HG02623 (cell line): ENCODE data around the gene SERPINB10.

Experiments used
- ATAC-seq: cut with Tn5 transposase; IDR thresholded peaks from one replicate; pipeline ENCODE4 v1.9.1; 2021; ENCODE audit warnings: moderate library complexity; ENCODE audit not compliant: unreplicated experiment

Gene SERPINB10

DNA sequence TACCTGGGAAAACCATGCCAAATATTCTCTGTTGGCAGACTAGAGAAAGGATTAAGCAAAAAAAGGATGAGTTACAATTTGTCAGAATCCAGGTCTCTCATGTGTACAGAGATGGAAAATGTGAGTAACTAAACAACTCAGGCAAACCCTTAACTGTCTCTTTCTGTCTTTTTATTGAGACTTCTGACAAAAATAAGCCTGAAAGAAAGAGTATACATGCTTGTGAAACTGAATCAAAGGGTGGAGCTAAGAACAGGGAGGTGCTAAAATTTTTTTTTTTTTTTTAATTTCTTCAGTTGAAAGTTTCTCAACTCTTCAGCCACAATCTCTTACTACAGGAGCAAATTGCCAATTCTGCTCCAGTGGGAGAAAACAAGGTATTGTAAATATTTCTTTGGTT lies at the start of gene SERPINB10:
Gene SERPINB10, plus strand, starts transcription at position 295 of the 400 bp plus-strand sequence. CDS start 7,553 bp downstream, outside the sequence.
- ATAC-seq, result peak; percentile 67

GRCh38 chr18:63858456-63858855 lies 49.3 kb upstream of the SERPINB10 start:
- ATAC-seq, result no peak

DNA sequence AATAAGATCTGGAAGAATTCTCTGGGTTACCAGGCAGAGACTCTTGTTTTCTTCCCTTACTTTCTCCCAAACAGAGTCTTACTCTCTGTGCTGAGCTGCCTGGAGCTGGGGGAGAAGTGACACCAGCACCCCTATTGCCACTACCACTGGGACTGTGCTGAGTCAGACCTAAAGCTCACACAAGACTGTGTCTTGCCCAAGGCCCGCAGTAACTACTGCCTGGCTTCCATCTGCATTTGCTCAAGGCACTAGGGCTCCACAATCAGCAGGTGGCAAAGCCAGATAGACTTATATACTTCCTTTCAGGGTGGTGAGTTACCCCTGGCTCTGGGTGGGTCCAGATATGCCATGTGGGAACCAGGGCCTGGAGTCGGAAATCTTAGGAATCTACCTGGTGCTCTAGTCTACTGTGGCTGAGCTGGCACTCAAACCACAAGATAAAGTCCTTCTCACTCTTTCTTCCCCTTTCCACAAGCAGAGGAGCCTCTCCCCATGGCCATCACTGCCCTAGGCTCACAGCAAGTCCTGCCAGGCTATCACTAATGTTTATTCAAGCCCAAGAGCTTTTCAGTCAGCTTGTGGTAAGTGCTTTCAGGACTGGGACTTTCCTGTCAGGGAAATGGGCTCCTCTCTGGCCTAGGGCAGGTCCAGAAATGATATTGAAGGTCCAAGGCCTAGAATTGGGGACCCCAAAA lies 47.8 kb upstream of the SERPINB10 start:
- no peak for ATAC-seq

- no peak for ATAC-seq
Observed at GRCh38 chr18:63860531-63860930, 47.2 kb upstream of the SERPINB10 start.

DNA sequence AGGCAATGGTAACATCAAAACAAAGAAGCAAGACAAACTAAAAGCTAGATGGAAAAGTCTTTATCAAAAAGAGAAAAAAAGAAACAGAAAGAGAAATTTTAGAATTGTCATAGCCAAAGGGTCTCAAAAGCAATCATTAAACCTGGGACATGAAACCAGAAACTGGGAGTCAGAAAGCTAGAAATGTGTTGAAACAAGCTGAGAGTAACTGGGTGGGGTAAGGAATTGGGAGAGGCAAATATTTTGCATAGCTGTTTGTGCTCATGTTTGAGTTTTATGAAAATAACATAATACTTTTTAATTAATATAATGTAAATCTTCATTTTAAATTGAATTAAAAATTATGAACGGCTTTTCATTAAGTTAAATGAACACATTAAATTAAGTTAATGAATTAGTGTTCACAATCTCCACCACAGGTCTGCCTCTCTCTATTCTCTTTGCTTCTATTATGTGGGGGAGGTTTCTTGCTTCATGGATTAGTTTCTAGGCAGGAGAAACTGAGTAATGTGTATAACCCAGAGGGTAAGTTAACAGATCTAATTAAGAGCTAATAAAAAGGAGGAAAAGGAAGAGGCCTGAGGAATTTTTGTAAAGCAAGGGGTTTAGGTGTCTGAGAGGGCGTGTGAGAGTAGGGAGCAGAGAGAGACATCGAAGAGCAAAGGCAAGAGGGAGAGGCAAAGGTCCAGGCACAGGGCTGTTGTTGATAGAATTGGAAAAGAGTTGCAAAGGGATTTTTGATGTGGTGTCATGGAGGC lies 40.2 kb upstream of the SERPINB10 start:
- no peak for ATAC-seq

GRCh38 chr18:63868546-63868945 lies 39.2 kb upstream of the SERPINB10 start:
- ATAC-seq, result no peak

DNA sequence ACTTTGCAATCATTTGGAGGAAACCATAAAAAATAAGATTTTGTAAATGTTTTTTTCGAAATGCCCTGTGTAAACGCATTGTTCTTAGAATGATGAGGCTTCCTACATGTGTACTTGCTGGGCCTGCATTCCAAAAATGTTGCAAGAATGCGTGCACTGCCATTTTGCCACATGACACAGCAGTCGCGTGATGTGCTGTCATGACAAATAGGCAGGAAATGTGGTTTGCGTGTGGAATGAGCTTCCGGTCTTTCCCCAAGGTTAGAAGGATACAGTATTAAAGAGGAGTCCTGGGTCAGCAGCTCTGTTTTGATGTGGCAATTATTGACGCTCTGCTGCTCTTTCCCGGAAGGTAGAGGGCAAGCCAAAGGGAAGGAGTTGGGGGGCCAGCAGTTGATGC lies 38.4 kb upstream of the SERPINB10 start:
- ATAC-seq, result no peak

GRCh38 chr18:63869851-63870250 lies 37.9 kb upstream of the SERPINB10 start:
- no peak for ATAC-seq

DNA sequence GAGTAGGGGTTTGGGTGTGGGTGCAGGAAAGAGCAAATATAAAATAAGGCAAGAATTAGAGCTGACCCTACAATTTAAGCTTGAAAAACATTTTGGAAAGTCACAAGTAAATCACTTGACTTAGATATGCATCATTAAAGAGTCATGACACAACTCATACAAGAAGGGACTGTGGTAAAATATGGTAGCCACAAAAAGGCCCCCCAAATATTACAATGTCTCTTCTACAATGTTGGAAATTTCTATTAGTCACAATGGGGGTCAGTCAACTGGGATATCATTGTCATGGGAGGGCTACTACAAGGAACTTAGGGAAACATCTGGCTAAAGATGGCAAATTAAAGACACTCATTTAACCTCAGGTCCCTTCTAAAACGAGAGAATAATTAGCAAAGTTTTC lies 35.9 kb upstream of the SERPINB10 start:
- ATAC-seq, result no peak

DNA sequence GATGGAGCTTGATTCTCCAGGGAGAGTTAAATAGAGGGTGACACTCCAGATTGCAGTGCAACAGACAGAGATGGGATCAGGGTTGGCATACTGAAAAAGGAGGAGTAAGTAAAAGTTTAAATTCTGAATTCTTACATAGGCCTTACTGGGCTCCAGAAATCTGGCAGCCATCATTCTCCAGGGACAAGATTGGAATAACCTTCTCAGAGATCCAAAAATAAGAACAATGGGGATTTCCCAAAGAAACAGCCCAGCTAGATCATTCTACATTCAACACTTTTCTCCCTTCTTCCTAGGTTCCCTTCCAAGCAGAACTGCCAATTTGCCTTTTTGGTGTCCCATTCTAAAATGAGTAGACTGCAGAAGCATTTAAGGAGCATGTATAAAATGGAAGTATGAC lies 35.2 kb upstream of the SERPINB10 start:
- no peak for ATAC-seq

DNA sequence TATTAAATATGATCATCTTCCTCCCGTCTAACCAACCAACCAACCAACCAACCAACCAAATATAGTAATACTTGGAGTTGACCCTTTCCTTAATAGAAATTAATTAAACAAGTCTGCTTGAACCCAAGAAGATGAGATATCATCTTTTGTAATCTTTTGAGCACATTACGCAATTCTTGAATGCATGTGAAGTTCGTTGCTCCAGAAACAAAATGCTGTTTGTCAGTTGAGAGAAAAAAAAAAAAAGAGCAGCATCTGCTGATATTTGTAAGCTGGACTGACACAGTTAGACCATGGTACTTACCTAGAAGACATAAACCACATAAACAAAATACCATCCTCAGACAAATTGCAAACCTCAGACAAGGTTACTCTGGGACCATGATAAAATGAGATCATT lies 29.4 kb upstream of the SERPINB10 start:
- ATAC-seq, result no peak

DNA sequence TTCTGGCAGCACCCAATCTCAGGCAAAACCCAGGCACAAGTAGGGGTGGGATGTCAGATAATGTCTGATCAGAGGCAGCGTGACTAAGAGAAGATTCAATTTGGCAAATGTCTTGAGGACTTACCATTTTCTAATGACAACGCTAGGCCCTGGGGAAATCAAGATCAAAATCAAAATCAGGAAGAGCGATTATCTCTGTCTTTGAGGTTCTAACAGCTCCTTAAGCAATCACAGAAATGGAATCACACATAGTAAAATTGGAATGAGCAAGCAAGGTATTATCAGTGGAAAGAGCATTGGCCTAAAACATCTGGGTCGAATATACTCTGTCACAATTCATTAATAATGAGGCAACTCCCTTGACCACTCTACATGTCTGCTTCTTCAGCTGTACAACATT lies 28.8 kb upstream of the SERPINB10 start:
- ATAC-seq, result no peak

DNA sequence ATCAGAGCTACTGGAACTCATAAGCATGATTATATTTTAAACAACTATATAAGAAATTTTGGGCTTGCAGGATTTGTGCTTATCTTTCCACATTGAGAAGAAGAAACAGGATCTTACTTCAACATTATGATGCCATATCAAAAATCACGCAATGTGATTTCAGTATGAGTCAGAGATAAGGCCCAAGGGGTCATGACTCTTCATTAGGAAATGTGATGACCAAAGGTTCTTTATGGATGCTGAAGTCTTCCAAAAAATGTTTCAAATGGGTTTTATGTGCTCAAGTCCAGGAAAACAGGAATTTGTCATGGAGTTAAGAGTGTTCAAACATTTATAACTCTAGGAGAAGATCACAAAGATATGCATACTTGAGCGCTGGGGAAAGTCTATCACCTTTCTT lies 28.0 kb upstream of the SERPINB10 start:
- ATAC-seq, result no peak

DNA sequence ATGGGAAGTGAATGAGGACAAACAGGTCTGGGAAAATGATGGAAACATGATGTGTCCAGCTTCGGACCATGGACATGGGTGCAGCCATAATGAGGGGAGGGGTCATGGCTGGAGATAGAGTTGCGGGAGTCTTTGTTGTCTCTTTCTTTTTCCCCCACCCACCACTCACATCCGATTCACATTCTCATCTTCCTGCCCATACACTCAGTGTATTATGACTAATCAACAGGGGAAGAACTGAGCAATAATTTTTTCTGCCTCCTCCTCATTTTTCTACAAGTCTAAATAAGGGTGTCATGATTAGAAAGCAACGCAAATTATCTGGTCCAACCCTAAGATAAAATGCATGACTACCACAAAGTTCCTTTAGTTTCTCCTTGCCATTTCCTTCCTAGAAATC lies 25.9 kb upstream of the SERPINB10 start:
- ATAC-seq, result no peak

DNA sequence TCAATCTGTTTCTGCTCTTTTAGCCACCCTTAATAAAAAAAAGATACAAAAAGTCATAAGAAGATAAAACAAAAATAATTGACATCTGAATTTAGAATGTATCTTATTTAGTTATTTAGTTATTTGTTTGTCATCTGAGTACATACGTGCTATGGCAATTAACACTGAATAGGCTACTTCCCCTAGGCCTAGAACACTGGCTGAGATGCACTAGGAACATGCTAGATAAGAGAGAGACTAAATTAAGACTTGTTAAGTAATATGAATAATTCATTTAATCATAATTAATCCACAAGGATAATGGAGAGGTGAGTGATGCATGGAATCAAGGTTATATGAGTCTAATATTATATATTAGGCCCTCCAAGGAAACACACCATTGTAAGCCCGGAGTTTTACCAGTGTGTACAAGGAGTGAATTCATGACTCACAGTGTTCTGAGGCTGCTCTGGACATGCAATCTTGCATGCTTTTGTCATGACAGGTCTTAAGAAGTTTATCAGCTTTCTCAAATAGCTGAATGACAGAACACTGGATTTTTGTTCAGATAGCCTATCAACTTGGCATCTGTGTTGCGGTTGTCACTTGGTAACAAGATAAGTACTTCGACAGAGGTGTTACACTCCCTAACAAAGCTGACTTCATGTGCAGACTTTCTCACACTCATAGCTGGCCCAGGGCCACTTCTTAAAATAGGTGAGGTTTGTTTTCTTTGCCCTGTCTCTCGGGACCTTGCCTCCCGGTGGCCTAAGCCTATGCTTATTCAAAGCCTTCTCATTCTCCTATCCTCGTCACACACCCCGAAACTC lies 25.2 kb upstream of the SERPINB10 start:
- no peak for ATAC-seq

GRCh38 chr18:63883617-63884016 lies 24.1 kb upstream of the SERPINB10 start:
- ATAC-seq, result no peak

DNA sequence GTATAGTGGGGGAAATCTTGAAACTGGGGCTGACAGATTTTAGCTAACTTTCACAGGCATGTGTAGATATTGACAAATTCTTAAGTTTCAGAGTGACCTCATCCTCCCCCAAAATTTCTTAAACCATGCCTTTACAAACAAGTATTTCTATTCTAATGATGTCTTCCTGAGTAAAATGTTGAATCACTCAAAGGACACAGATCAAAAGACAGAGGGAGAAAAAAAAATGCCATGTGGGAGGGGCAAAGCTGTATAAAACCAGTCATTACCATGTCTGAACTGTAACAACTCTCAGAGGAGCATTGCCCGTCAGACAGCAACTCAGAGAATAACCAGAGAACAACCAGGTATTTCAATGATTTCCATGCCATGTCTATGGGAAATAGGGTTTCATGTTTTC lies 20.3 kb upstream of the SERPINB10 start, which contains the start of gene SERPINB2:
Gene SERPINB2, plus strand, starts transcription at position 282 of the 400 bp plus-strand sequence. CDS start 3,740 bp downstream, outside the sequence.
- no peak for ATAC-seq

DNA sequence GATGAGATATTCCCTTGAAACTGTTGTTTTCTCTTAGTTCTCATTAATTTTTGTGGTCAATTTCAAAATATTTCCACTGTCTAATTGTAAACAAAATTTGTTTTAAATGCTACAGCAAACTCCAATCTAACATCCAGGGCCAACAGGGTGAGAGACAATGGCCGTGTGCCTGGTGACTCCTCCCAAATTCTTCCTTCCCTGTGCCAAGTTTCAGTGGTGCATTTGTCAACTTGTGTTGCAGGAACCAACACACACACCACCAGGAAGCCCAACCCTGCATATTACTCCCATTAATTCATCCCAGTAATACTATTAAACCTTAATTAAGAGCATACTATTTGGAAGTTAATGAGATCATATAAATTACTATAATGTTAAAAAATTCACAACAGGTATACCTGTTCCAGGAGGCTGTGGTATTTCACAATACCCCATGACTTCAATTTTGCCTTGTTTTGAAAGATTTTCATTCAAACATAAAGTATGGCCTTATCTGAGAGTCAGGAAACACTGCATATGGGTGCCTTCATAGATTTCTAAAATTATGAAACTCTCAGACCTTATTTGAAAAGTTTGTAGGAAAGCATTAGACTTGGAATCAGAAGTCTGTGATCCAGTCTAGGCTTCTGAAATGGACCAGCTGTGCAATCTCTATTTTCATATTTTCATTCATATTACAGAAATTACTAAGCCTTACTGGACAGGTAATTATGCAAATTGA lies 19.1 kb upstream of the SERPINB10 start:
- no peak for ATAC-seq

GRCh38 chr18:63889626-63890025 lies 18.1 kb upstream of the SERPINB10 start:
- no peak for ATAC-seq

- no peak for ATAC-seq
Observed at GRCh38 chr18:63890237-63890949, 17.4 kb upstream of the SERPINB10 start.
